Measurements from ENCODE around the gene ITIH2.
"Not testable (repeated sequence)": the region's sequence is repeated elsewhere in the genome, so short reads cannot be mapped to it uniquely, and the experiment has no call there.

The ITIH2 gene

GRCh38 chr10:7748637-7749036 lies 45.5 kb downstream of the ITIH2 start:
- not testable (repeated sequence) for DNase-seq

GRCh38 chr10:7750222-7750621 lies 47.1 kb downstream of the ITIH2 start:
- DNase-seq, result no peak

- no peak for DNase-seq
Observed at GRCh38 chr10:7752251-7752650, 49.1 kb downstream of the ITIH2 start.

- DNase-seq, result no peak
Observed at GRCh38 chr10:7755103-7755502, 52.0 kb downstream of the ITIH2 start.

- no peak for DNase-seq
Observed at GRCh38 chr10:7756360-7756992, 53.4 kb downstream of the ITIH2 start.

GRCh38 chr10:7763929-7764328 lies 60.8 kb downstream of the ITIH2 start:
- DNase-seq, result no peak

- DNase-seq, result no peak
Observed at GRCh38 chr10:7766241-7766640, 63.1 kb downstream of the ITIH2 start.

GRCh38 chr10:7767209-7767608 lies 64.1 kb downstream of the ITIH2 start:
- no peak for DNase-seq

GRCh38 chr10:7768417-7768816 lies 65.3 kb downstream of the ITIH2 start:
- no peak for DNase-seq

GRCh38 chr10:7773845-7774801 lies 71.0 kb downstream of the ITIH2 start:
- DNase-seq, result no peak

GRCh38 chr10:7776777-7777176 lies 73.7 kb downstream of the ITIH2 start:
- DNase-seq, result no peak

- DNase-seq, result not testable (repeated sequence)
Observed at GRCh38 chr10:7782194-7782593, 79.1 kb downstream of the ITIH2 start.

- DNase-seq, result no peak
Observed at GRCh38 chr10:7786430-7786829, 83.3 kb downstream of the ITIH2 start.

- peak; percentile 5 for DNase-seq
Observed at GRCh38 chr10:7787150-7787856, 84.2 kb downstream of the ITIH2 start.

GRCh38 chr10:7787857-7788638 lies 84.9 kb downstream of the ITIH2 start, which contains the start of the genes ATP5F1C and KIN:
Gene ATP5F1C, plus strand, starts transcription at chr10:7788177. Its CDS starts 31 bp downstream, at chr10:7788208.
Gene KIN, minus strand, starts transcription at chr10:7787993. Its CDS starts 60 bp downstream, at chr10:7787933.
- peak; percentile 95 for DNase-seq

GRCh38 chr10:7788639-7789286 lies 85.6 kb downstream of the ITIH2 start:
- DNase-seq, result no peak

GRCh38 chr10:7789390-7789789 lies 86.3 kb downstream of the ITIH2 start:
- DNase-seq, result no peak

- DNase-seq, result no peak
Observed at GRCh38 chr10:7792541-7792940, 89.4 kb downstream of the ITIH2 start.

- no peak for DNase-seq
Observed at GRCh38 chr10:7794251-7795026, 91.3 kb downstream of the ITIH2 start.

- no peak for DNase-seq
Observed at GRCh38 chr10:7795605-7796004, 92.5 kb downstream of the ITIH2 start.

GRCh38 chr10:7797582-7797981 lies 94.5 kb downstream of the ITIH2 start:
- no peak for DNase-seq

Measured in activated T-cell treated with anti-CD3 and anti-CD28 coated beads for 4 hours (primary cell).